NCI-H2081 (cell line): ENCODE measurements around the gene BMPR1A.
"Not testable (repeated sequence)": the region's sequence is repeated elsewhere in the genome, so short reads cannot be mapped to it uniquely, and the experiment has no call there.

Experiments used
- DNase-seq, 2 experiments: peaks; one replicate each; lab custom pipeline; 2025; lab: John Stamatoyannopoulos, UW

The BMPR1A gene

DNA sequence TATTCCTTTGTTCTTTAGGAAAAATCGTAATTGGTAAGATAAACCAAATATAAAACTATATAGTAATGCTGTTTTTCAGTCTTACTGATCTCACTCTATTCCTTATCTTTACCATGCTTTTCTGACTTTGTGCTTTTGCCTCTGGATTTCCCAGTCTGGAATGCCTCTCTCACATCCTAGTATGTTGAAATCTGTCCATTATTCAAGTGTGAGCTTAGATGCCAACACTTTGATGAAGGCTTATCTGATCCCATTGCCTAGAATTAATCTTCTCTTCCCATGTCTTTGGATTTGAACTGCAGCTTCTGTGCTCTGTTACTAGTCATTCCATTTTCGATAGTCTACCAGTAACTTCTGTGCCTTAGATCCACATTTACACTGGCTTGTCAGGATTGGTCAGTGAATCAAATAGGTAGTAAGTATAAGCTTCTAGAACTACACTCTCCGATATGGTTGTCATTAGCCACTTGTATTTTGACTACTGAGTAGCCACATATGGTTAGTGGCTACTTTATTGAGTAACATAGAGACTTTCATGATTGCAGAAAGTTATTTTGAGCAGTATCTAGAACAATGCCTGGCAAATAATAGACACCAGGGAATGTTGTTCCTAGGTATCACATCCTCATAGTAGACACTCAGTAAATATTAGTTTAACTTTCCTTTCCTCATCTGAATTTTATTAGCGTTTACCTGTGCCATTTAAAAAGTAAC lies 92.9 kb downstream of the BMPR1A start:
- DNase-seq, result no peak

DNA sequence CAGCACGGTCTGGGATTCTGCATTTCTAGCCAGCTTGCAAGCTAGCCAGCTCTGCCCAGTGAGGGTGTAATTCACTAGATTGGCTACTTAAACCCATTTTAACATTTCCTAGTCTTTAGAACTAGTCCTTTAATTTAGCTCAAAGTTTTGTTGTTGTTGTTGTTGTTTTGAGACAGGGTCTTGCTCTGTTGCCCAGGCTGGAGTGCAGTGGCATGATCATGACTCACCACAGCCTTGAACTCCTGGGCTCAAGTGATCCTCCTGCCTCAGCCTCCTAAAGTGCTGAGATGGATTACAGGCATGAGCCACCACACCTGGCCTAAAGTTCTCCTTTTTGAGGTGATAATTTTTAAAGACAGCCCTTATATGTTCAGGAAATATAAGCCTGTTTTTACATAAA lies 94.1 kb downstream of the BMPR1A start:
- DNase-seq, result no peak

DNA sequence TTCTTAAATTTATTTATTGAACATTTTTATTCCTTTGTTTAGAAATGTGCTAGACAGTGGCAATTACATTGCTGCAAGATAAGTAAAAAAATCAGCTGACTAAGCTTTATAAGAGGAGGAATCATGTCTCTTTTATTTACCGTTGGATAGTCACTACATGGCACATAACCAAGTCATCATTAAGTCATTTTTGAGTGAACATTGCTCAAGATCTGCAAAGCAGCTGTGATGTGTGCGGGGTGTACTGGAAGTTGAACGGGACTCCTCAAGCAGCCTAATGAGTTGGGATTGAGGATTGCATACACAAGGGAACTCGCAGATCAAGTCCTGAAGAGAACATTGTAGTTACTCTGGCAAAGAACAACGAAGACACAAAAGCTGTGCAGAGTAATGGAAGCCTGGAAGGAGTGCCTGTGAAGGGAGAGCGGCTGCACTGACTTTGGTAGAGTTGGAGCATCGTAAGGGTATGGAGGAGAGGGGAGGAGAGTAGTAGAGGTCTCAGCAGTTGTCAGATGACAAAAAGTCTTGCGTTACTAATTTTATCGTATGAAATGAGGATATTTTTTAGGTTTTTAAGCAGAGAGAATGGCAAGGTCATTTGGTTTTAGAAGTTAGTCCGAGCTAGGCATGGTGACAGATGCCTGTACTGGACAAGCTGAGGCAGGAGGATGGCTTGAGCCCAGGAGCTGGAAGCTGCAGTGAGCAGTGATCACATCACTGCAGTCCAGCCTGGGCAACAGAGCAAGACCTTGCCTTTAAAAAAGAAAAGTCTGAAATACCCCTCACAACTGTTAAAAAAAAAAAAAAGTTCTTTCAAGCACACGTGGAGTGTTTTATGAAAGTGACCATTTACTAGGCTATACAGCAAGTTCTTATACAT lies 95.1 kb downstream of the BMPR1A start:
- DNase-seq, result no peak

DNA sequence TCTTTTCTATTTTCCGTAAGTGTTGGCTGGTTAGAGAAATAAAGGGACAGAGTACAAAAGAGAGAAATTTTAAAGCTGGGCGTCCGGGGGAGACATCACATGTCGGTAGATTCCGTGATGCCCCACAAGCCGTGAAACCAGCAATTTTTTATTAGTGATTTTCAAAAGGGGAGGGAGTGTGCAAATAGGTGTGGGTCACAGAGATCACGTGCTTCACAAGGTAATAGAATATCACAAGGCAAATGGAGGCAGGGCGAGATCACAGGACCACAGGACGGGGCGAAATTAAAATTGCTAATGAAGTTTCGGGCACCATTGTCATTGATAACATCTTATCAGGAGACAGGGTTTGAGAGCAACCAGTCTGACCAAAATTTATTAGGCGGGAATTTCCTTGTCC lies 97.2 kb downstream of the BMPR1A start:
- not testable (repeated sequence) for DNase-seq

DNA sequence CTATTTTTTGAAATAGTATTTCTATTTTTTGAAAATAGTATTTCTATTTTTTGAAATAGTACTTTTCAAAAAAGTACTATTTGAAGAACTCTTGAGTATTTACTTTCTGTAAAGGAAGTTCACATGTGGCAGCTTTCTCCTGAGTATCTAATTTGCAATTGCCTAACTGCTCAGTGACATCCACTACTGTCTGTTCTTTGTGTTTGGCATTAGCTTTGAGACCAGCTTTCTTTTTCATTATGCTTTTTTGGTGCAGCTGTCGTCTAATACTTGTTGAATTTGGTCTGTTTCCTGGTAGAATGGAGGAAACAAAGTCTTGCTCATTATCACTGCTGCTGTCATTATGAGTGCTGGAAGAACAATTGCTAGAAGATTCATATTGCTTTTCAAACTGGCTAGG lies 99.1 kb downstream of the BMPR1A start:
- no peak for DNase-seq

DNA sequence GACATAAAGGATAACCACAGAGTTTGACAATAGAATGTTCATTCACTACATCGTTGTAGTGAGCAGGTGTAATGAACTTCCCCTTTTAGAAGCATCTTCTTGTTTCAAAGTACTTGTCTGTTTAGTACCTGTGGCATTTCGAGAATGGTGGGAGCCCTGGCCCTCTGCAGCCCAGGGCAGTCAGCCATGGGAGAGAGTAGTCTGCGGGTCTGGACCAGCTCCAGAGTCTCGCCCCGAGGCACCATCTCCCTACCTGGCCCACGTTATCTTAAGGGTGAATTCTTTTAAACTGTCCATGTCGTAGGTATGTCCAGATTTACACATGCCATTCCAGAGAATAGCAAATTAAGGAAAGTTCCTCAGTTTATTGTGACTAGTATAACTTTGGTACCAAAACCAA lies 99.7 kb downstream of the BMPR1A start:
- no peak for DNase-seq

DNA sequence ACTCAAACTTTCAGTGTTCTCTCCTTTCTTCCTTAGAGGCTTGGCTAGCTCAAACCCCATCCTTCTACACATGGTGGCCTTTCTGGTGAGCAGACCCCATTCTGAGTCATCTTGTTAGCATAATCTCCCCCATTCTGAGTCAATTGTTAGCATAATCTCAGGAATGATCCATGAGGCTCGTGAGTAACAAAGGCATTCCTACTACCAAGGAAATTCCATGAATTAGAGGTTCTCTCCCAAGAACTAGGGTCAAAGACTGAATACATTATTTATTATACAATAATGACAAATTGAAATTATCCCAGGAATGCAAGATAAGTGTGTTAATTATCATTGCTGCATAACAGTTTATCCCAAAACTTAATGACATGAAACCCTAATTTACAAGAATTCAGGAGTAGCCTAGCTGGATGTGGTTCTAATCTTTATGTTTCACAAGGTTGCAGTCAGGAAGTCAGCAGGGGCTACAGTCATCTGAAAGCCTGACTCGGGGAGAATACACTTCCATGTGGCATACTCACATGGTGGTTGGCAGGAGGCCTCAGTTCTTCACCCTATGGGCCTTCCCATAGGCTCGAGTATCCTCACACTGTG lies 100.8 kb downstream of the BMPR1A start:
- no peak for DNase-seq

DNA sequence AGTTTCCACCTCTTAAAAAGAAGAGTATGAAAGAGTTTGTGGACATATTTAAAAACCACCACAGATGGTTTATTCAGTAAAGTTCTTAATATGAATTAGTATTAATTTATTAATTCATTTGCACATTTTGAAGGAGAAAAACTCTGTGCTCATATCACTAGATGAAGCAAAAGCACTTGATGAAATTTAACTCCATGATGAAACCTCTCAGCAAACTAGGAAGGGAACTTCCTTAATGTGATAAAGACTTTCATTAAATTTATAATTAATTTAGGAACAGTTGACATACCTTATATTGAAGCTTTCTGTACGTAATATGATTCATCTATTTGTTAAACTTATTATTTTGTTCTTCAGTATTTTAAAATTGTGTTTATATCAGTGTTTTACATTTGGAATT lies 101.6 kb downstream of the BMPR1A start:
- DNase-seq, result no peak

DNA sequence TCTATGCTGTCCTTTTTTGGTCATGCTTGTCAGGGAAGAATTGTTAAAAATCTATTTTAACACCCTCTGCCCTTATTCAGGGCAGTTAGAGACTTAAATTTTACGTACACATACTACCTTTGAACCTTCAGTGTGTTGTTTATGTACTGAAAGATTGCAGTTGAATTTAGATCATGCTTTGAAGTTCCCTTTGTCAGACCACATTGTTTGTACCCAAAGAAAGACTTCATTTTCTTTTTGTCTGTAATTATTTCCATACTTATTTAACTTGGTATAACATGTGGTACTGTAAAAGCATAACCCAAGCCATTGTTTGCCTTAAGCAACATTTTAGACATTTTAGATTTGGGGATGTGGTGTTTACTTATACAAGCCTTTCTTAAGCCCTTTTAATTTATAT lies 104.9 kb downstream of the BMPR1A start:
- DNase-seq, result no peak

DNA sequence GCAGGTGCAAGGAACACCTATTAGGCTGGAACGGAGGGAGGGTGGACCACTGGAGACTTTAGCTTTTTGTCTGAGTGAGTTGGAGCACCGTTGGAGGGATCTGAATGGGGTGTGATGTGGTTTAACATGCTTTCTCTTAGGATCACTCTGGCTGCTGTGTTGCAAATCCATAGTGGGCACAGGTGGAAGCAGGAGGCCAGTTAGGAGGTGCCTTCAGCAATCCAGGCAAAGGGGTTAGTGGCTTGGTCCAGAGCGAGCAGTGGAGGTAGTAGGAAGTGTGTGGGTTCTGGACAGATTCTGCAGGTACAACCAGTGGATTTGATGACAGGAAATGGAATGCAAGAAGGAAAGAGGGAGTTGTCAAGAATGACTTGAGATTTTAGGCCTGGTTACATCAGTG lies 106.0 kb downstream of the BMPR1A start:
- DNase-seq, result no peak

DNA sequence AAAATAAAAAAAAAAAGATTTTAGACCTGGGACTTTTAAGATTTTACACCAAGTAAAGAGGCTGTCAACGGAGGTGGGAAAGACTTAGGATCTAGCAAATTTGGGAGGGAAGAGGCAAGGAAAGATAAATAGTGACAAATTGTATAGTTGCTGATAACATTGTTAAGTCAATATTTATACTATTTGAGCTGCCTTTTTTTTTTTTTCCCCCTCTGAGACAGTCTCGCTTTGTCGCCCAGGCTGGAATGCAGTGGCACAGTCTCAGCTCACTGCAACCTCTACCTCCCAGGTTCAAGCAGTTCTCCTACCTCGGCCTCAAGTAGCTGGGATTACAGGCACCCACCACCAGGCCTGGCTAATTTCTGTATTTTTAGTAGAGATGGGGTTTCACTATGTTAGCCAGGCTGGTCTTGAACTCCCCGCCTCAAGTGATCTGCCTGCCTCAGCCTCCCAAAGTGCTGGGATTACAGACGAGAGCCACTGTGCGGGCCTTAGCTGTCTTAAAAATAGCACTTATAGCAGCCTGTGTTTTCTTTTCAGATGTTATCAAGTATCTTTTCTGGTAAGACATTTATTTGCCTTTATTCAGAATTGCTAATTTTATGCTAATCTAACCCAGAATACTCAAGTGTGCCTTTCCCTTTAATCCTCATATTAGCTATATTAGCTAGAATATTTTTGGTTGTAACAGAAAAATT lies 106.5 kb downstream of the BMPR1A start:
- no peak for DNase-seq

DNA sequence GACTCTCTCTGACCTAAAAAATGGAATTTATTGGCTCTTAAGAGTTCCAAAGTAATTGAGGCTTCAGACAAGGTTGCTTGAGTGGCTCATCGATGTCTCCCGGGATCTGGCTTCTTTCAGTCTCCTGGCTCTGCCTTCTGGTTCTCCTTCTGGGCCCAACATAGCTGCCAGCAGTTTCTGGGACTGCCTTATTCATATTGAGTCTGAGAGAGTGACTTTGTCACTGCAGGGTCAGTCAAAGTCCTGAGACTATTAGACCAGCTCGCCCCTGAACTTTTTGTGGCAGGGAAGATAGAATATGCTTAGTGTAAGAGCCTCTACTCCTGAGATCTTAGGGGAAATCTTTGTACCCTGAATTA lies 107.0 kb downstream of the BMPR1A start:
- no peak for DNase-seq

DNA sequence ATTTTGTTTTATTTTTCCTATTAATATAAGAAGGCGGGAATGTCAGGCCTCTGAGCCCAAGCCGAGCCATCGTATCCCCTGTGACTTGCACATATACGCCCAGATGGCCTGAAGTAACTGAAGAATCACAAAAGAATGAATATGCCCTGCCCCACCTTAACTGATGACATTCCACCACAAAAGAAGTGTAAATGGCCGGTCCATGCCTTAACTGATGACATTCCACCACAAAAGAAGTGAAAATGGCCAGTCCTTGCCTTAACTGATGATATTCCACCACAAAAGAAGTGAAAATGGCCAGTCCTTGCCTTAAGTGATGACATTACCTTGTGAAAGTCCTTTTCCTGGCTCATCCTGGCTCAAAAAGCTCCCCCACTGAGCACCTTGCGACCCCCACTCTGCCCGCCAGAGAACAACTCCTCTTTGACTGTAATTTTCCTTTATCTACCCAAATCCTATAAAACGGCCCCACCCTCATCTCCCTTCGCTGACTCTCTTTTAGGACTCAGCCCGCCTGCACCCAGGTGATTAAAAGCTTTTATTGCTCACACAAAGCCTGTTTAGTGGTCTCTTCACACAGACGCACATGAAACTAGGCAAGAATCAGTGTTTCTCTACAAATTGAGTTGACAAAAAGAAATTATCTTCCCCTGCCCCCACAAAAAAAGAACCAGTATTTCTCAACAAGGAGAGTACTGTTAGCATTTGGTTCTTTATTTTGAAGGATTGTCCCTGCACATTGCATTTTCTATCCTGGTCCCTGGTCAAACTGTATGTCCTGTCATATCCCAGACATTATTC lies 108.8 kb downstream of the BMPR1A start:
- not testable (repeated sequence) for DNase-seq

DNA sequence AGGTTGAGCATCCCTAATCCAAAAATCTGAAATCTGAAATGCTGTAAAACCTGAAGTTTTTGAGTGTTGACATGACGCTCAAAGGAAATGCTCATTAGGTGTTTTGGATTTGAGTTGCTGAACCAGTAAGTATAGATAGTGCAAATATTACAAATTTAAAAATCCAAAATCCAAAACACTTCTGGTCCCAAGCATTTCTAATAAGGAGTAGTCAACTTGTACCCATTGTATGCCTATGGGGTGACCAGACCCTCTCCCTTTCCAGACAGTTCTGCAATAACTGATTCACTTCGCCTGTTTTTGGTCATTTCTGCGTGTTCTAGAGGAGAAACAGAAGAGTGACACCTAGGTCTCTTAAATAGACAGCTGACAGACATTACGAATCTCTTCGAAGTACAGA lies 110.7 kb downstream of the BMPR1A start:
- no peak for DNase-seq

DNA sequence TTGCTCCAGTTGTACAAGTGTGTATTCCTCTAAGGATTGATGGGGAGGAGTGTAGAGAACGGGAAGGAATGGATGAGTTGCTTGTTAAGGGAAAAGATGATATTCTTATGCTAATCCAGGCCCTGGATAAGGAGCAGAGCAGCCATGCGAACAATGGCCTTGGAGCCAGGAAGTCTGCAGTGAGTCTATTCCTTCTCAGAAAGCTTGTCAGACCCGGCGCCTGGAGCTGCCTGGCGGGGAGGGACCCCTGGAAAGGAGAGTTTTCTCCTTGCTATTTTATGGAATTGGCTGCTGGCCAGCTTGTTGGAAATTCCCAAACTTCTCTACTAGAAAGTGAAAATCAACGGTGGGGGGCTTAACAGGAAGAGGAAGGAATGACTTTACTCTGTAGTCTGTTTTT lies 111.9 kb downstream of the BMPR1A start:
- DNase-seq, result no peak

DNA sequence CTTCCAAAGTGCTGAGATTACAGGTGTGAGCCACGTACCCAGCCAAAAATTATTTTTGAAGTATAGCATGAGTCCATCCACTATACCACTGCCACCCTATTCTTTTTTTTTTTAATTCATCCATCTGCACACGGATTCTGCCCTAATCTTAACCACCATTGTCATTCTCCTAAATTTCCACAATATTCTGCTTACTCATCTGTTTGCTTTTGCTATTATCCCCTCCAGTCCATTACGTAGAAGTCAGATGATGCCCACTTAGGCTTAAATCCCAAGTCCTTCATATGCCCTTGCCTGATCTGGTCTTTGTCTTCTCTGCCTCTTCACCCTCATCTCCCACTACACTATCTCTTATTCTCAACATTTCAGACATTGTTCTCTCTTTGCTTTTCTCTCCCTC lies 114.3 kb downstream of the BMPR1A start:
- no peak for DNase-seq

DNA sequence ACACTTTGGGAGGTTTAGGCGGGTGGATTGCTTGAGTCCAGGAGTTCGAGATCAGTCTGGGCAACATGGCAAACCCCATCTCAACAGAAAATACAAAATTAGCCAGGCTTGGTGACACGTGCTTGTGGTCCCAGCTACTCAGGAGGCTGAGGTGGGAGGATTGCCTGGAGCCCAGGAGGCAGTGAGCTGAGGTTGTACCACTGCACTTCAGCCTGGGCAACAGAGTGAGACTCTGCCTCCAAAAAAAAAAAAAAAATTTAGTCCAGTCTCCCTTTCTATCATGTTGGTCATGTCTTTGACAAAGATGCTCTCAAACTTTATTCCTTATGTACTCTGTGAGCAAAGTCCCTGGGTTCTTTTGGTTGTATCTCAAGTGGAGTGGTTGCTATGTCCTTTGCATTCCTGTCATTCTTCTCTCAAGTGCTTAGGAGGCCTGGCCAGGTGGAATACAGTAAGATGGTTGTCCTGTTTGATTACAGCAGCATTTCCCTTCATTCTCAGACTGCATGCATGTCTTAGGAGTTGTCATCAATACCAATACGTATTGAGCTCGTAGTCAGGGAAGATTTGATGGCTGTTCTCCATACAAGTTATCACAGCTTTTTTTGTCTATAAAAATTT lies 115.3 kb downstream of the BMPR1A start:
- no peak for DNase-seq

DNA sequence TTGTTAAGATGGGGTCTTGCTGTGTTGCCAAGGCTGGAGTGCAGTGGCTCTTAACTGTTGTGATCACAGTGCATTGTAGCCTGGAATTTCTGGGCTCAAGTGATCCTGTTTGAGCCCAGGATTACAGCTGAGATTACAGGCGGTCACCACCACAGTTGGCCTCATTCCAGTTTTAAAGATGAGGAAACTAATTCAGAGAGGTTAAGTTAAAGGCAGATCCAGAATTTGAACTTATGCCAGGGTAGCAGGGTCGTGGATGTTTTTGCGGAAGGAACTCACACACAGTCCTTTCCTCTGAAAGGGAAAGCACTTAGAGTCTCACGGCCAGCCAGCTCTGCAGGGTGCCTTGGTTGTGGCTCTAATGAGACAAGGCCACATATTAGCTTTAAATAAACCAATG lies 116.3 kb downstream of the BMPR1A start:
- DNase-seq, result peak in 1 of 2 experiments; percentile 5

DNA sequence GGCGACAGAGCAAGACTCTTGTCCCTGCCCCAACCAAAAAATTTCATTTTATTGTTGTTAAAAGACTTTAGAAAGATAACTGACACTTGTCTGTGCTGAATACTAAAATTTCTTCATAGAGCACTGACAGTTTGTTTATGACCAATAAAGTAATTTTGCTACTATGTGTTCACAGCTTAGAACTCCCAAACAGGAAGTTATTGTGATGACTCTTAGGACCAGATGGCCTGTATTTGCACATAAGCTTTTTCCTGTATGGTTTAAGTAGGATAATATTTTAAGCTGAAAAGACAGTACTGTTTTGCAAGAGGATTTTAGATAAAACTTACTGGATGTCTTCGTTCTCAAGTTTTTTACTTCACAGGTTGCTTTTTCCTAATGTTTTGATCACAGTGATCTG lies 120.3 kb downstream of the BMPR1A start:
- no peak for DNase-seq

DNA sequence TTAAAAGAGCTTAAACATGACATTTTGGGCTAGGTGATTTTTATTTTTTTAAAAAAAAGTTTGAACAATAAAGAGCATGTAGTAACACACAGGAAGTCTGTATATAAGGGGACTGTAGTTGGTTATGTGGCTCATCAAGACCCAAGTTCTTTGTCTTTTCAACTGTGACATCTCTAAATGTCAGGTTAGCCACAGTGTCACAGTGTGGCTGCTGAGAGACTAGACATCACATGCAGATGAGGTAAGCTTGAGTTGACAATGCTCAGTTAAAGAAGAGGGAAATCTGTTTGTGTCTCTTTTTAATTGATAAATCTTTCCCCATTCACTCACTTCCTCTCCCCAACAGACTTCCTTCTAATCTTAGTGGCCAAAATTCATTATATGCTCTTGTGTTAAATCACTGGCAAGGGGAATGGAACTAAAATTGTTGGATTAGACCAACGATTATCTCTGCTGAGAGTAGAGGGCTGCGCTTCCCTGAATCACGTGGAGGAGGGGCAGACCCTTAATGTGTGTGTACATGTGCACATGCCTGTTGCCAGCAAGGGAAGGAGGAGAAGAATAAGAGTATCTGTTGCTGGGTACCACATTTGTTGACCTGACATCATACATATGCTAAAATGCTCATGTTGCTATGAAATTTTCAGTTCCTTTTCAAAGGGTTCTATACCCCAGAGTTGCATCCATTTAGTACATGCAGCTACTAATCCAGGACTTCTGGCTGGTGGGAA lies 122.7 kb downstream of the BMPR1A start:
- no peak for DNase-seq

DNA sequence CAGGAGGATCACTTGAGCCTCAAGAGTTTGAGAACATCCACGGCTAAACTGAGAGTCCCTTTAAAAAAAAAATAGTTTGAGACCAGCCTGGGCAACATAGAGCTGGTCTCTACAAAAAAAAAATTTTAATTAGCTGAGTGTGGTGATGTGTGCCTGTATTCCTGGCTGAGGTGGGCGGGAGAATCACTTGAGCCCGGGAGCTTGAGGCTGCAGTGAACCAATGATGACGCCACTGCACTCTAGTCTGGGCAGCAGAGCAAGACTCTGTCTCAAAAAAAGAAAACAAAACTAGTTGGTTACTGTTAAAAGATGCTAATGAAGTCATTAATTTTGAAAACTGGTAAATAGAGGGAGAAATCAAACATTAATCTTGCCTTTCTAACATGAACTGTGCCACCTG lies 124.6 kb downstream of the BMPR1A start:
- DNase-seq, result no peak
